HG03558 (cell line): Measurements from ENCODE around the gene SWT1.
"Not testable (repeated sequence)": the region's sequence is repeated elsewhere in the genome, so short reads cannot be mapped to it uniquely, and the experiment has no call there.

Experiments used
- ATAC-seq: cut with Tn5 transposase; IDR thresholded peaks from one replicate; pipeline ENCODE4 v1.9.1; 2021; ENCODE audit warnings: moderate number of reproducible peaks; ENCODE audit not compliant: unreplicated experiment; ENCODE audit errors: extremely low read depth

The SWT1 gene

DNA sequence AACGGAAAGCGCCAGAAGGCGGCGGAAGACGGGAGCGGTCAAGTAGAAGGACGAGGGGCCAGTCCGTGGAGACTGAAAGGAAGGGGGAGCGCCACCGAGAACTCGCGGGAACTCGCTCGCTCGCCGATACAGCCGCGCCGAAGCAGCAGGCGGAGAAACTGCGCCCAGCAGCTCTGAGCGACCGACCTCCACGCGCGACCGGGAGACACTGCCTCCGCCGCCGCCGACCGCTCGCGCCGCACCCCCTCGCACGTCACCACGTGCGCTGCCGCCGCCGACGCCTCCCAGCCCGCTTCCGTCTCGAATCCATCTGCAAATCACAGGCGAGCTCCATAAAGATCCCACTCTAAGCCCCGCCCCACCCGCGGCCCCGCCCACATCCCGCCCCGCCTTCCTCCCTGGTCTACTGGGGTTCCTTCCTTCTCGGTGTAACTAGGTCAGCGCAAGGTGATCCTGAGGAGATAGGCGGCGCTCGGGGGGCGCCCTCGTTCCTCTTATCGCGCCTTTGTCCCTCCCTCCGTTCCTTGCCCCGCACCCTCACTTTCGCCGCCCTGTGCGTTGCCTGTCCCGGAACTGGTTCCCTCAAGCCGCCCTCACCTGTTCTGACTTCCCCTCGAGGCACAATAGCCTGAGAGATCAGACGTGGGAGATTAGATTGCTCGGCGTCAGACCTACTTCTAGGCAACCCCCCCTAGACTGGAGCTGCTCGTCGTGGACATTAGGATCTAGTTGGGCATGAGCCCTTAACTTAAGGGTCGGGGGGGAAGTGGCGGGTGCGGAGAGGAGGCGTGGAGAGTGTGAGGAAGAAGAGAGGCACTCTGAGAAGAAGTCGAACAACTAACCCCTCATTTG, 160.3 kb downstream of the SWT1 start, which contains the start of gene IVNS1ABP:
IVNS1ABP (minus strand) TSS at position 210 of the 852 bp plus-strand sequence. CDS start 7,750 bp downstream, outside the sequence.
- ATAC-seq: peak; percentile 60

DNA sequence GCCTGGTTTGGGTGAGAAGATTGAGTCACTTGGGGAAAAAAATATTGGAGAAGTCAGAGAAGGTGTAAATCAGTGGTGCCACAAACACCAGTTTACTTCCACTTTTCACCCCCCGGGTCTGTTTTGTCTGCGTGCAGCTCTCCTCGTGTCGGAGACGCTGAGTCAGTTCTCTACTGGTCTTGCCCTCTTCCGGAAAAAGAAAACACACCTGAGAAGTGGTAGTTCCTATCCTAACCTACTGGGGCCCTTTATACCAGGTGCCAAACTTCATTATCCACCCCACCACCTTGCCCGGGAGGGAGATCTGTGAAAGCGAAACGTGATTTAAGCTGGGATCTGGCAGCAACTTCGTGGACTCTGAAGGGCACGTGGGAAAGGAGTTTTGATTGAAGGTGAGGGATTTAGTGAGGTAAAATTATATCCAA, 160.9 kb downstream of the SWT1 start:
- ATAC-seq: peak; percentile 38

DNA sequence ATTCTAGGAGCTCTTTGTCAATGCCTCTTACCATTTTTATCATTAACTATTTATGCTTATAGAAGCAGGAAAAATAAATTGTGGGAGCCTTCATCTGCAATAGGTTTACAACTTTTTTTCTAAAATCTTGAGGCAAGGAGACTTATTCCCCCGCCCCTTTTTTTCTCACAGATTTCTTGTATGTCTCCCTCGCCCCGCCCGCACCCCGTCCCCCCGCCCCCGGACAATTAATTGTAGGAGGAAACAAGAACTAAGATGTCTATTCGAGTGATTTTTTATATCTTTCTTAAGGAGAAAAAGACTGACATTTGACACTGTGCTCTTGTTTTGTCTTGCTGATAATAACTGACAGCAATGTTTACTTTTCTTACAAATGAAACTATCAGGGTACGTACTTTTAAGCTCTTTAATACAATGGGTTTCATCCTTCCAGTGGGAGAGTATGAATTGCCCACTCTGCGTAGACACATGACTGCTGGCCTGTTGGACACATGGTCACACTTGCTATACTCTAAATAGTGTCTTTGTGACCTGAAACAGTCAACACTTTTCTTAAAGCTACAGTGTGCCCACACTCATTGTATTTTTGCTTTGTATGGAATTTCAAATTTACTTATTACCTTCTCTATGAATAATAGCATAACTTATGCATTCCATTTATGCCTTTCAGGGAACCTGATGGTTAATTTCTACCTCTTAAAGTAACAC, 161.6 kb downstream of the SWT1 start:
- no peak for ATAC-seq

DNA sequence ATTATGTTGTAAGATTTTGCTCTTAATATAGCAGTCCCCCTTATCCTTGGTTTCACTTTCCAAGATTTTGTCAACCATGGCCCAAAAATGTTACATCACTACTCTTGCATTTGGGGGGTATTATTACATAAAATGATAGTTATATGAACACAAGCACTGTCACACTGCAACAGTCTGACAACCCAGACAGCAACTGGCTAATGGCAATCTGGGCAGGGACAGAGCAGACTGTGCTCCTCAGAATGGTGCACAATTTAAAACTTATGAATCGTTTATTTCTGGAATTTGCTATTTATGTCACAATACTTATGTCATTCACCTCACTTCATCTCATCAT, 162.1 kb downstream of the SWT1 start:
- ATAC-seq: no peak

DNA sequence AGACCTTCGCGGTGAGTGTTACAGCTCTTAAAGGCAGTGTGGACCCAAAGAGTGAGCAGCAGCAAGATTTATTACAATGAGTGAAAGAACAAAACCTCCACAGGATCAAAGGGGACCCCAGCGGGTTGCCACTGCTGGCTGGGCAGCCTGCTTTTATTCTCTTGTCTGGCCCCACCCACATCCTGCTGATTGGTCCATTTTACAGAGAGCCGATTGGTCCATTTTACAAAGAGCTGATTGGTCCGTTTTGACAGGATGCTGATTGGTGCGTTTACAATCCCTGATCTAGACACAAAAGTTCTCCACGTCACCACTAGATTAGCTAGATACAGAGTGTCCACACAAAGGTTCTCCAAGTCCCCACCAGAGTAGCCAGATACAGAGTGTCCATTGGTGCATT, 164.1 kb downstream of the SWT1 start:
- not testable (repeated sequence) for ATAC-seq

DNA sequence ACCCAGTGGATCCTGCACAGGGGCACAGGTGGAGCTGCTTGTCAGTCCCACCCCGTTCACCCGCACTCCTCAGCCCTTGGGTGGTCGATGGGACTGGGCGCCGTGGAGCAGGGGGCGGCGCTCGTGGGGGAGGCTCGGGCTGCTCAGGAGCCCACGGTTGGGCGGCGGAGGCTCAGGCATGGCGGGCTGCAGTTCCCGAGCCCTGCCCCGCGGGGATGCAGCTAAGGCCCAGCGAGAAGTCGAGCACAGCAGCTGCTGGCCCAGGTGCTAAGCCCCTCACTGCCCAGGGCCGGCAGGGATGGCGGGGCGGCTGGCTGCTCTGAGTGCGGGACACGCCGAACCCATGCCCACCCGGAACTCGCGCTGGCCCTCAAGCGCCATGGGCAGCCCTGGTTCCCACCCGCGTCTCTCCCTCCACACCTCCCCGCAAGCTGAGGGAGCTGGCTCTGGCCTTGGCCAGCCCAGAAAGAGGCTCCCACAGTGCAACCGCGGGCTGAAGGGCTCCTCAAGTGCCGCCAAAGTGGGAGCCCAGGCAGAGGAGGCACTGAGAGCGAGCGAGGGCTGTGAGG, 164.8 kb downstream of the SWT1 start:
- ATAC-seq: not testable (repeated sequence)

DNA sequence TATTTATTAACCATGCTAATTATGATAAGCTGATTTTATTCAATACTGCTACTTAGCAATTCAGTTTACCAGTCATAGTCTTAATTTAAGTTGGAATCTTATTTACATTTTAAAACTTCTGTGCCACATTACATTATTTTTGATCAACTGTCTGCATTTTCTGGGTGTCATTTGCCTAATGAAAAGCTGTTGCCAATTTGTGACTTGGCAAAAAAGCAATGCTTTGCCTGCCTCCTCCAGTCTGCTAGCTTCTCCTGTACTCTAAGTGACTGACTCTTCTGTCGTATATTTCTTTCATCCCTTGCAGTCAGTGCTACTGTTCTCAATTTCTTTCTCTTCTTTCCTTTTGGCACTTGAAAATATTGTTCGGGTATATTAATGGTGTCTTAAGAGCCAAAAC, 165.7 kb downstream of the SWT1 start:
- ATAC-seq: no peak

DNA sequence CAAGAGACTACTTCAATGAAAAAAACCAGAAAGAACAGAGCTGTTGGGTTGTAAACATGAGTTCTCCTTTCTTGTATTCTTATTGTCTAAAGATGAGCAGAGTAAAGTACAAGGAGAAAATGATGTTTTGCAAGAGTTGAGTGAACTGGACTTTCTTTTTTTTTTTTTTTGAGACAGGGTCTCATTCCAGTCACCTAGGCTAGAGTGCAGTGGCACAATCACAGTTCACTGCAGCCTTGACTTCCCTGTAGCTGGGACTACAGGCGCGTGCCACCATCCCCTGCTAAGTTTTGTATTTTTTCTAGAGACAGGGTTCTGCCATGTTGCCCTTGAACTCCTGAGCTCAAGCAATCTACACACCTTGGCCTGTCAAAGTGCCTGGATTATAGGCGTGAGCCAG, 167.2 kb downstream of the SWT1 start:
- no peak for ATAC-seq

DNA sequence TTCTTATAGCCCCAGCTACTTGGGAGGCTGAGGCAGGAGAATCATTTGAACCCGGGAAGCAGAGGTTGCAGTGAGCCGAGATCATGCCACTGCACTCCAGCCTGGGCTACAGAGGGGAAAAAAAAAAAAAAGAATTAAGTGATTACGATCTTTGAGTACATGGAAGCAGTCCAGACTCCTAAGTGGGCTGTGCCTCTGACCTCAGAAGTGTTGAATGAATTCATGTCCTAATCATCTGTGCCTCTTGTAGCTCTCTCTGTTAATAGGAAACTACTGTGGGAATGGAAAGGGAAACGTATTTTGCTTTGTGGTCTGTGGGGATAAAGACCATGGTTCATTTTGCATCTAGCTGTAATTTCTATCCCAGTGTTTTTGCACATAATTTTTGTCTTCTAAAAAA, 168.4 kb downstream of the SWT1 start:
- no peak for ATAC-seq

DNA sequence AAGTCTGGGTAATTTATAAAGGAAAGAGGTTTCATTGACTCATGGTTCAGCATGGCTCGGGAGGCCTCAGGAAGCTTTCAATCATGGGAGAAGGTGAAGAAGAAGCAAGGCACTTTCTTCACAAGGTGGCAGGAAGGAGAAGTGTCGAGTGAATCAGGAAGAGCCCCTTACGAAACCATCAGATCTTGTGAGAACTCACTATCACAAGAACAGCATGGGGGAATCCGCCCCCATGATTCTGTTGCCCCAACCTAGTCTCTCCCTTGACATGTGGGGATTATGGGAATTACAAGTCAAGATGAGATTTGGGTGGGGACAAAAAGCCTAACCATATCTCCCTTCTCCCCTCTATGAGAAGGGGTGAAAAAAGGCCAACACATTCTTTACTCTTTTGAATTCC, 171.3 kb downstream of the SWT1 start:
- no peak for ATAC-seq

DNA sequence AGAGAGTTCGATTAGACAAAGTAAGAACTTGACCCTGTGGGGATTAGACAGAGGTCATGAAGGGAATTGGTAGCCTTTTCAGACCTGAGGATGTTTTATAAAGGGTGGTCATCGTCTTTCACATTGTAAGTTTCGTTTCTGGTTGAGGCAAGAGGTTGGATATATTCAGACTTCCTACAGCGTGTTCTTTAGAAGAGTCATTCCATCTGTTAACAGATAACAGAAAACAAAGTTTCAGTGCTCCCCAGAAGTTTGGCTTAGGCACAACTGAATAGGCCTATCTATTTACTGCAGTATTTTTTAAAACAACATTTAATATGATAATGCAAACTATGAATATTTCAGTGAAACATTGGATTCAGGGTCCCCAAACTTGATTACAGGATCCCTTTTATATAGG, 177.2 kb downstream of the SWT1 start:
- ATAC-seq: no peak

DNA sequence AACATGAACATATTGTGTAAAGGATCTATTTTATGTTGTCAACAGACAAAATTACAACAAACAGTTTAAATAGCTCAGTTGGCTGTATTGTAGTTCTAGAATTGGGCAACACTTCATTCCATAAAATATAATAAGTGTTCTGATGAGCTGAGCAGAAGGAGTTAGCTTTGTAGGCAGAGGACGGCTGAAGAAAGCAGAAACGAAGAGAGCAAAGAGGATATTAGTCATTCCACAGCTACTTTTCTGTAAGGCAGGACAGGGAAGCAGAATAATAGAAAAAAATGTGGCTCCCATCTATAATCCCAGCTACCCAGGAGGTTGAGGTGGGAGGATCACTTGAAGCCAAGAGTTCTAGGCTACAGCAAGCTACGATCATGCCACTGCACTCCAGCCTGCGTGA, 180.3 kb downstream of the SWT1 start:
- ATAC-seq: no peak

DNA sequence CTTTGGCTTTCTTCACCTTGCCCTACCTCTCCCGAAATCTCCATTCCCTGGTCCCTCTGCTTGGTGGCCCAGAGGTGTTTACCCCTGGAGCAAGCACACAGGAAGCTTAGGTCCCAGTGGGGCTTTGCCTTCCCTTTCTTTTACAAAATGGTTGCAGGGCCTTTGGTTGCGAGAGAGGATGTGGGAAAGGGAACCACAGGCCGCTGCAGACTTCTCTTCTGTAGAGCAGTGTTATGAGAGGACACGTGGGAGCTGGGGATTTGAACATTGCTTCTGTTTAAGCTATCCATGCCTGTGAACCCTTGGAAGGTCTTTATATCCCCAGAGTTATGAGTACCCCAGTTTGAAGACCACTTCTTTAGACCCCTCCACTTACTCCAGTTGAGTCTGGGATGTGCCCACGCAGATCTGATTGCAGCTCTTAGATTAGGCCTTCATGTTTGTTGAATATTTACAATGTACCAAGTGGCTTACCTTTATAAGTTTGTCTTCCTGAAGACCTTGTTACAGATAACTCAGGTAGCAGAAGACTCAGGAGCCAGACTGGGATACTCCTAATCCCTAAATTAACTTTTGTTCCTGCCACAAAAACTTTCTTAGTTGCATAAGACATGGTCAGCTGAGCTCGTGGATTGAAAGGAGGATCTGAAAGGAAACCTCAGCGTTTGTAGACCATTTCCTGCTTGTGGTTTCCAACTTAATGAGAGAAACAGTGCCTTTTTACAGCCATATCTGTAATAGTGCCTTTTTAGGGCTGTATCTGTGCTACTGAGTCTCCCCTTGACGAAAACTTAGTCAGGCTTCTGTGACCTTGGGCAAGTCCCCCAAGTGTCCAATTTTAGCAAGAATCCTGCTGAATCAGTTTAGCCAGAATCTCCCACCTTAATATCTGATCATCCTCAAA, 182.0 kb downstream of the SWT1 start:
- ATAC-seq: peak; percentile 98

DNA sequence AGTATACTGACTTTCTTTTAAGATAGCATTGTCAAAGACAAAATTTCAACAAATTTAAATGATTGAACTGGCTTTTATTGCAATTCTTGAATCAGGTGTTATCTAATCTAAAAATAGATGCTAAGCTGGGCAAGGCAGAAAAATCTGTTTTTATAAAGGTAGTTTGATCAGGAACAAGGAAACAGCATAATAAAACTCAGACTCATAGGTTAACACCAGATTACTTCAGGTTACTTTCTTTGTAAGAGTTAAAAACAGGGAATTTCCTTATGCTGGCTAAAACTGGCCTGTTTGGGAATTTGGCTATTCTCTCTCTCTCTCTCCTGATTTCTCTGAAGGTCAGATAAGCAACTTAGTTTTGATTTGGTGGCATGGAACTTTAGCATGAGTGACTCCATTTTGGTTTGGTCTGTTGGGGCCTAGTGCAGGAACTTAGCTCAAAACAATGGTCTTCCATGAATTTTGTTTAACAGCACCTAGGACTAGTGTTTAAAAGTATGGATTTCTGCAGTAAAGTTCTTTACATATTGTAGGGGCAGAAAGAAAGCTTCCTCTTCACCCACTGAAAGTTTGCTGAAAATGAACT, 184.3 kb downstream of the SWT1 start:
- ATAC-seq: no peak
